PC-3 (cell line): ENCODE results near the gene PLK5. TPM values are rescaled to one million over a fixed set of nuclear protein-coding genes. Genes with fewer than 3 reads are reported as not detected.

Source experiments
- ATAC-seq: fragments of 200-7000 bp; cut with Tn5 transposase; 2 replicates; pipeline ENCODE4 v1.9.1; 2020; ENCODE audit warnings: mild to moderate bottlenecking, moderate library complexity
- BruUV-seq: library from RNA; stranded (reverse); fragments of 400-500 nt; replicated peaks from 2 replicates; lab custom pipeline; 2021; lab: Mats Ljungman, UMichigan
- CTCF ChIA-PET: fragments of 300-600 bp; sonication (Branson Sonifier 250); formaldehyde crosslinking; loops from one replicate; lab custom pipeline; 2022; ENCODE audit warnings: antibody characterized with exemption; lab: Charles Lee
- POLR2A ChIA-PET: fragments of 300-600 bp; sonication (Branson Sonifier 250); formaldehyde crosslinking; loops from one replicate; lab custom pipeline; 2022; ENCODE audit warnings: antibody characterized with exemption; ENCODE audit not compliant: unreplicated experiment; lab: Charles Lee
- DNase-seq: peaks from one replicate; pipeline ENCODE4 v3.0.0-alpha.2; 2015
- H2AFZ ChIP-seq: fragments of 300-600 bp; sonication (generic); 2 replicates; pipeline ENCODE4 v1.6.0; 2016; ENCODE audit warnings: antibody characterized with exemption, low read length
- H3F3A ChIP-seq: fragments of 300-600 bp; sonication (generic); one replicate; pipeline ENCODE4 v1.6.0; 2017; ENCODE audit warnings: antibody characterized with exemption, low read length, control low read depth, mild to moderate bottlenecking; ENCODE audit not compliant: unreplicated experiment
- H3K27ac ChIP-seq: fragments of 300-600 bp; sonication (generic); 2 replicates; pipeline ENCODE4 v1.5.1; 2016; ENCODE audit warnings: mild to moderate bottlenecking, low read length
- H3K27me3 ChIP-seq: fragments of 300-600 bp; sonication (generic); 2 replicates; pipeline ENCODE4 v1.6.1; 2016; ENCODE audit warnings: low read length, mixed read lengths
- H3K36me3 ChIP-seq: fragments of 300-600 bp; sonication (generic); 2 replicates; pipeline ENCODE4 v1.6.1; 2016; ENCODE audit warnings: low read depth, mixed run types, low read length, mixed read lengths
- H3K4me1 ChIP-seq: fragments of 300-600 bp; sonication (generic); 2 replicates; pipeline ENCODE4 v1.5.1; 2016; ENCODE audit warnings: low read length; ENCODE audit not compliant: insufficient read depth
- H3K4me2 ChIP-seq: fragments of 300-600 bp; sonication (generic); 2 replicates; pipeline ENCODE4 v1.6.0; 2016; ENCODE audit warnings: low read length
- H3K4me3 ChIP-seq: fragments of 300-600 bp; sonication (generic); 2 replicates; pipeline ENCODE4 v1.5.1; 2016; ENCODE audit warnings: mild to moderate bottlenecking, low read length, mixed read lengths
- H3K79me2 ChIP-seq: fragments of 300-600 bp; sonication (generic); 2 replicates; pipeline ENCODE4 v1.6.1; 2017; ENCODE audit warnings: low read length, mixed read lengths
- H3K9ac ChIP-seq: fragments of 300-600 bp; sonication (generic); 2 replicates; pipeline ENCODE4 v1.6.0; 2016; ENCODE audit warnings: mild to moderate bottlenecking, low read length
- H3K9me2 ChIP-seq: fragments of 300-600 bp; sonication (generic); replicated peaks from 2 replicates; pipeline ENCODE4 v1.6.1; 2016; ENCODE audit warnings: mixed run types, low read length, mixed read lengths
- H3K9me3 ChIP-seq: fragments of 300-600 bp; sonication (generic); 2 replicates; pipeline ENCODE4 v1.6.1; 2016; ENCODE audit warnings: low read length, mixed read lengths
- H4K20me1 ChIP-seq: fragments of 300-600 bp; sonication (generic); 2 replicates; pipeline ENCODE4 v1.6.1; 2016; ENCODE audit warnings: low read length, mixed read lengths
- CTCF ChIP-seq: fragments of 300-600 bp; sonication (generic); conservative IDR thresholded peaks from 2 replicates; pipeline ENCODE4 v1.5.1; 2017; ENCODE audit warnings: antibody characterized with exemption, low read depth, mild to moderate bottlenecking, low read length
- EZH2 ChIP-seq: fragments of 300-600 bp; sonication (generic); IDR thresholded peaks from one replicate; pipeline ENCODE4 v1.6.1; 2017; ENCODE audit warnings: antibody characterized with exemption, mild to moderate bottlenecking, low read length; ENCODE audit not compliant: unreplicated experiment
- EZH2phosphoT487 ChIP-seq: fragments of 300-600 bp; sonication (generic); IDR thresholded peaks from 2 replicates; pipeline ENCODE4 v1.6.1; 2018; ENCODE audit warnings: mild to moderate bottlenecking, antibody characterized with exemption, low read length, borderline replicate concordance
- intact Hi-C: fragments of 100-400 bp; cut with micrococcal nuclease; formaldehyde crosslinking; loops from 2 replicates; pipeline ENCODE4 v1.9.0; 2023
- total RNA-seq: library from RNA; depleted of rRNA; stranded (reverse); fragments of >200 nt; gene quantifications from 2 replicates; pipeline ENCODE4 v1.2.3, GENCODE V29; 2014

PLK5 gene
- total RNA-seq, 1 experiment from 2014 or later, result not detected

GRCh38 chr19:1520203-1520780 lies 3.6 kb upstream of the PLK5 start:
- H3F3A ChIP-seq, result no peaks in the 10 kb centered on the region
- no peaks in the 10 kb centered on the region for H4K20me1 ChIP-seq
- H3K36me3 ChIP-seq, result no peaks in the 10 kb centered on the region
- no peaks in the 10 kb centered on the region for H3K27me3 ChIP-seq
- H3K79me2 ChIP-seq, result no peaks in the 10 kb centered on the region
- no peak overlapping the region for H2AFZ ChIP-seq
- H3K4me2 ChIP-seq, result no peak overlapping the region
- no peaks in the 10 kb centered on the region for H3K4me1 ChIP-seq
- no peak for TF ChIP-seq EZH2phosphoT487
- no peak for TF ChIP-seq CTCF
- no peak for TF ChIP-seq EZH2
- H3K9me2 ChIP-seq, result no peaks in the 10 kb centered on the region
- ATAC-seq (no peak), DNase-seq (no peak)
- no peaks in the 10 kb centered on the region for H3K9me3 ChIP-seq
- no peak overlapping the region for H3K27ac ChIP-seq
- intact Hi-C loops, result no loop called here
- H3K4me3 ChIP-seq, result no peak overlapping the region
- CTCF ChIA-PET, result no interaction called here
- H3K9ac ChIP-seq, result no peak overlapping the region
- POLR2A ChIA-PET, result no interaction called here
- BruUV-seq, result no TSS peak

- no peak for ATAC-seq
- Histone ChIP-seq H3K4me1 (no peaks in the 10 kb centered on the region), H3K36me3 (no peaks in the 10 kb centered on the region), H3K4me2 (no peak overlapping the region), H4K20me1 (no peaks in the 10 kb centered on the region), H3K27ac (no peak overlapping the region), H3K27me3 (no peaks in the 10 kb centered on the region), H3K9me2 (no peaks in the 10 kb centered on the region), H3K9me3 (no peaks in the 10 kb centered on the region), H2AFZ (no peak overlapping the region), H3K4me3 (no peak overlapping the region), H3F3A (no peaks in the 10 kb centered on the region), H3K9ac (no peak overlapping the region), H3K79me2 (no peaks in the 10 kb centered on the region)
- ChIA-PET CTCF (no interaction called here), POLR2A (no interaction called here)
- TF ChIP-seq EZH2phosphoT487, result no peak
- no peak for TF ChIP-seq EZH2
- TF ChIP-seq CTCF, result no peak
- intact Hi-C loops, result no loop called here
- no peak for DNase-seq
- no TSS peak for BruUV-seq
Measured at GRCh38 chr19:1521636-1522035, 2.2 kb upstream of the PLK5 start.

GRCh38 chr19:1522061-1522460 lies 1.8 kb upstream of the PLK5 start:
- no peaks in the 10 kb centered on the region for H3K9me3 ChIP-seq
- no peak overlapping the region for H3K4me2 ChIP-seq
- POLR2A ChIA-PET, result no interaction called here
- no peak for DNase-seq
- no peaks in the 10 kb centered on the region for H3K27me3 ChIP-seq
- H3K27ac ChIP-seq, result no peak overlapping the region
- no peaks in the 10 kb centered on the region for H3K9me2 ChIP-seq
- TF ChIP-seq EZH2 (no peak), CTCF (no peak), EZH2phosphoT487 (no peak)
- no peak overlapping the region for H3K4me3 ChIP-seq
- no peaks in the 10 kb centered on the region for H3F3A ChIP-seq
- no peaks in the 10 kb centered on the region for H4K20me1 ChIP-seq
- H2AFZ ChIP-seq, result no peak overlapping the region
- ATAC-seq, result no peak
- no TSS peak for BruUV-seq
- intact Hi-C loops, result no loop called here
- no peaks in the 10 kb centered on the region for H3K36me3 ChIP-seq
- H3K9ac ChIP-seq, result no peak overlapping the region
- CTCF ChIA-PET, result no interaction called here
- no peaks in the 10 kb centered on the region for H3K4me1 ChIP-seq
- H3K79me2 ChIP-seq, result no peaks in the 10 kb centered on the region
